Measurements from ENCODE around the gene INSR. TPM values are rescaled to one million over a fixed set of nuclear protein-coding genes. Genes with fewer than 3 reads are reported as not detected.
"Not testable (repeated sequence)": the region's sequence is repeated elsewhere in the genome, so short reads cannot be mapped to it uniquely, and the experiment has no call there.

The INSR gene
- total and polyA plus RNA-seq, 8 donors: 14.0 to 22.8 (median 18.2) TPM

DNA sequence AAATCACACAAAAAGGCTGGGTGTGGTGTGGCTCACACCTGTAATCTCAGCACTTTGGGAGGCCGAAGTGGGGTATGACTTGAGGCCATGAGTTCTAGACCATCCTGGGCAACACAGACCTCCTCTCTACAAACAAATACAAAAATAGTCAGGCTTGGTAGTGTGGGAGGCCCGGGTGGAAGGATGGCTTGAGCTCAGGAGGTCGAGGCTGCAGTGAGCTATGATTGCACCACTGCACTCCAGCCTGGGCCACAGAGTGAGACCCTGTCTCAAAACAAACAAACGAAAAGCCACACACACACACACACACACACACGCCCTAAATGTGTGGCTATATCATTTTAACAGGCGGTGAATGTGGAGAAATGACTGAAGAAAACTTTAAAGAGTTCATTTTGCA is 225.6 kb downstream of the INSR start:
- ATAC-seq: no peak
- Histone ChIP-seq H3K4me3 (peak overlapping the region in 1 of 2 donors; percentile 99), H3K27me3 (no peaks in the 10 kb centered on the region), H3K36me3 (peaks cover 0 to 31% of the 10 kb centered on the region in 2 donors), H3K9me3 (no peaks in the 10 kb centered on the region), H3K27ac (peak overlapping the region in 1 of 2 donors; percentile 93), H3K4me1 (peaks cover 6 to 17% of the 10 kb centered on the region in 2 donors)
- TF ChIP-seq, protein P1, sequence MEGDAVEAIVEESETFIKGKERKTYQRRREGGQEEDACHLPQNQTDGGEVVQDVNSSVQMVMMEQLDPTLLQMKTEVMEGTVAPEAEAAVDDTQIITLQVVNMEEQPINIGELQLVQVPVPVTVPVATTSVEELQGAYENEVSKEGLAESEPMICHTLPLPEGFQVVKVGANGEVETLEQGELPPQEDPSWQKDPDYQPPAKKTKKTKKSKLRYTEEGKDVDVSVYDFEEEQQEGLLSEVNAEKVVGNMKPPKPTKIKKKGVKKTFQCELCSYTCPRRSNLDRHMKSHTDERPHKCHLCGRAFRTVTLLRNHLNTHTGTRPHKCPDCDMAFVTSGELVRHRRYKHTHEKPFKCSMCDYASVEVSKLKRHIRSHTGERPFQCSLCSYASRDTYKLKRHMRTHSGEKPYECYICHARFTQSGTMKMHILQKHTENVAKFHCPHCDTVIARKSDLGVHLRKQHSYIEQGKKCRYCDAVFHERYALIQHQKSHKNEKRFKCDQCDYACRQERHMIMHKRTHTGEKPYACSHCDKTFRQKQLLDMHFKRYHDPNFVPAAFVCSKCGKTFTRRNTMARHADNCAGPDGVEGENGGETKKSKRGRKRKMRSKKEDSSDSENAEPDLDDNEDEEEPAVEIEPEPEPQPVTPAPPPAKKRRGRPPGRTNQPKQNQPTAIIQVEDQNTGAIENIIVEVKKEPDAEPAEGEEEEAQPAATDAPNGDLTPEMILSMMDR (IDR thresholded peaks at IDR 0.05): no peak
- intact Hi-C loops (cut with DNase I): no loop called here
- no peak for DNase-seq

DNA sequence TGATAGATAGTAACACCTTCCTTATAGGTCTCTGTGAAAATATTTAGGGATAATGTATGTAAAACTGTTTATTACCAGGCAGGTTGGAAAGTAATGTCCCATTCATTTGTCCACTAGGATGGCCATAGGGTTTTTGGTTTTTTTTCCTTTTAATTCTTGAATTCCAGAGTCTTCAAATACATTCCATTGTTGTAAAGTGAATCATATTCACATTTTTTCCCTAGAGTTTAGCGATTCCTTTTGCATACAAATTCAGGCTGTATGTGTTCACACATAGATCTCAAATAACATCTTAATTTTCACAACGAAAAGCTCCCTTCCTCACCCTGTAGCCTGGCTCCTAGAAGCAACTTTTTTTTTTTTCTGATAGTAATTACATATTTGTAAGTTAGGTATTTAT is 226.5 kb downstream of the INSR start:
- Histone ChIP-seq H3K36me3 (peaks cover 0 to 22% of the 10 kb centered on the region in 2 donors), H3K4me1 (peaks cover 6 to 17% of the 10 kb centered on the region in 2 donors), H3K9me3 (no peaks in the 10 kb centered on the region), H3K4me3 (no peak overlapping the region), H3K27ac (no peak overlapping the region), H3K27me3 (no peaks in the 10 kb centered on the region)
- TF ChIP-seq, protein P1 (IDR thresholded peaks at IDR 0.05): no peak
- DNase-seq (no peak), ATAC-seq (no peak)
- intact Hi-C loops (cut with DNase I): no loop called here

DNA sequence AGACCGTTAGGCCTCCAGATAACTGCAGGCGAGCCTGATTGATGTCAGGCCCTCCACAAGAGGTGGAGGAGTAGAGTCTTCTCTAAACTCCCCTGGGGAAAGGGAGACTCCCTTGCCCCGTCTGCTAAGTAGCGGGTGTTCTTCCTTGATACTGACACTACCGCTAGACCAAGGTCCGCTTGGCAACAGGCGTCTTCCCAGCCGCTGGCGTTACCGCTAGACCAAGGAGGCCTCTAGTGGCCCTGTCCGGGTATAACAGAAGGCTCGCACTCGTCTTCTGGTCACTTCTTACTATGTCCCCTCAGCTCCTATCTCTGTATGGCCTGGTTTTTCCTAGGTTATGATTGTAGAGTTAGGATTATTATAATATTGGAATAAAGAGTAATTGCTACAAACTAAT is 227.1 kb downstream of the INSR start:
- peaks cover 0 to 16% of the 10 kb centered on the region in 2 donors for H3K36me3 ChIP-seq
- ATAC-seq; H3K9me3 ChIP-seq; H3K27ac ChIP-seq; DNase-seq; H3K4me3 ChIP-seq; H3K27me3 ChIP-seq; intact Hi-C loops (cut with DNase I): not testable (repeated sequence)
- H3K4me1 ChIP-seq: peaks cover 6 to 17% of the 10 kb centered on the region in 2 donors
- TF ChIP-seq, protein P1 (IDR thresholded peaks at IDR 0.05): peak in 1 of 2 donors; percentile 24

DNA sequence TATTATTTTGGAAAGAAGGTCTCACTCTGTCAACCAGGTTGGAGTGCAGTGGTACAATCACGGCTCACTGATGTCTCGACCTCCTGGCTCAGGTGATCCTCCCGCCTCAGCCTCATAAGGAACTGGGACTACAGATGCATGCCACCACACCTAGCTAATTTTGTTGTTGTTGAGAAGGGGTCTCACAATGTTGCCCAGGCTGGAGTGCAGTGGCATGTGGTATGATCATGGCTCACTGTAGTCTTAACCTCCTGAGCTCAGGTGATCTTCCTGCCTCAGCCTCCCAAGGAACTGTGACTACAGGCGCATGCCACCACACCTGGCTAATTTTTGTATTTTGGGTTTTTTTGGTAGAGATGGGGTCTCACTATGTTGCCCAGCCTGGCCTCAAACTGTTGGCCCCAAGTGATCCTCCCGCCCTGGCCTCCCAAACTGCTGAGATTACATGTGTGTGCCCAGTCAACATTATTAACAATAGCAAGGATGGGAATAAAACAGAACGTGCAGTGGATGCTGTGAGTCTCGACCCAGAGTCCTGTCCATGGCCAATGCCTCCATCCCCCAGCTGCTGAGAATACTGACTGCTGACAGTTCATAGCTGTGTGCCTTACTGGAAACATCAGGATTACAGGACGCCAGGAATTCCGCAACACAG is 230.3 kb downstream of the INSR start:
- no peaks in the 10 kb centered on the region for H3K9me3 ChIP-seq
- DNase-seq (no peak), ATAC-seq (no peak)
- TF ChIP-seq, protein P1 (IDR thresholded peaks at IDR 0.05): no peak
- H3K4me3 ChIP-seq: no peak overlapping the region
- H3K27ac ChIP-seq: no peak overlapping the region
- intact Hi-C loops (cut with DNase I): no loop called here
- H3K4me1 ChIP-seq: peaks cover 0 to 3% of the 10 kb centered on the region in 2 donors
- no peaks in the 10 kb centered on the region for H3K36me3 ChIP-seq
- H3K27me3 ChIP-seq: no peaks in the 10 kb centered on the region

DNA sequence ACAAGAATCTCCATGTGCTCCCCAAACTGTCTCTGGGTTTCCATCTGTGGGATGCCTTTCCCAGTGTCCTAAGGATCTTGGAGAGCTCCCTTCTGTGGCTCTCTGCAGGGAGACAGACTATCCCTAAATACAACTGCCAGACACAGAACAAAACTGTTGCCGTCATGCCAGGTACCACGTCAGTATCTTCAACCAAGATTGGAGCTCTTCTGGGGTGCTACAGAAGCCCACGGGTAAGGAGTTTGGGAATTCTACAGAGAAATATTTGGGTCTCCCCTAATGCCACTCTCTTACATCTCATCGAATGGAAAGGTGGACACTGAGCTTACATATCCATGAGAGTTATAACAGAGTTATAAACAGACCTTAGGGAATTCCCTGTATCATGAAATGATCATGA is 230.9 kb downstream of the INSR start:
- Histone ChIP-seq H3K4me3 (no peak overlapping the region), H3K27ac (no peak overlapping the region), H3K9me3 (no peaks in the 10 kb centered on the region), H3K36me3 (no peaks in the 10 kb centered on the region), H3K27me3 (no peaks in the 10 kb centered on the region), H3K4me1 (no peaks in the 10 kb centered on the region)
- DNase-seq: no peak
- TF ChIP-seq, protein P1 (IDR thresholded peaks at IDR 0.05): no peak
- intact Hi-C loops (cut with DNase I): no loop called here
- ATAC-seq: no peak

Other genes starting within 250 kb of the INSR start
- gene MBD3L2, start 245.1 kb downstream of the INSR start, total RNA-seq: not detected
- gene MBD3L2, start 245.1 kb downstream of the INSR start, polyA plus RNA-seq (ENCODE audit: insufficient read length in 6 of 6): not detected
- not detected for gene MBD3L3, start 235.7 kb downstream of the INSR start, total RNA-seq
- gene MBD3L3, start 235.7 kb downstream of the INSR start, polyA plus RNA-seq (ENCODE audit: insufficient read length in 6 of 6): not detected
- 10 to 100 TPM in 1 of 2 donors, 1 to 10 TPM in 1; 7.8 to 10.5 TPM for gene ZNF557, start 224.7 kb downstream of the INSR start, total RNA-seq
- 1 to 10 TPM; 8.8 to 10.0 (median 9.7) TPM for gene ZNF557, start 224.7 kb downstream of the INSR start, polyA plus RNA-seq (ENCODE audit: insufficient read length in 6 of 6)
- gene ARHGEF18, start 54.5 kb upstream of the INSR start, total RNA-seq: 10 to 100 TPM; 42.8 to 61.2 TPM
- 10 to 100 TPM; 24.6 to 35.3 (median 28.7) TPM for gene ARHGEF18, start 54.5 kb upstream of the INSR start, polyA plus RNA-seq (ENCODE audit: insufficient read length in 6 of 6)
- 1 to 10 TPM; 3.6 to 4.6 TPM for gene PEX11G, start 194.6 kb upstream of the INSR start, total RNA-seq
- gene PEX11G, start 194.6 kb upstream of the INSR start, polyA plus RNA-seq (ENCODE audit: insufficient read length in 6 of 6): 1 to 10 TPM; 2.9 to 5.4 (median 4.0) TPM
- gene ZNF358, start 221.7 kb upstream of the INSR start, total RNA-seq: 10 to 100 TPM; 46.1 to 47.6 TPM
- 10 to 100 TPM; 36.9 to 56.1 (median 44.4) TPM for gene ZNF358, start 221.7 kb upstream of the INSR start, polyA plus RNA-seq (ENCODE audit: insufficient read length in 6 of 6)
- 10 to 100 TPM; 47.7 to 76.6 TPM for gene MCOLN1, start 228.2 kb upstream of the INSR start, total RNA-seq
- 10 to 100 TPM; 13.0 to 17.2 (median 14.3) TPM for gene MCOLN1, start 228.2 kb upstream of the INSR start, polyA plus RNA-seq (ENCODE audit: insufficient read length in 6 of 6)
- 100 to 1,000 TPM; 134 to 255 TPM for gene PNPLA6, start 241.3 kb upstream of the INSR start, total RNA-seq
- gene PNPLA6, start 241.3 kb upstream of the INSR start, polyA plus RNA-seq (ENCODE audit: insufficient read length in 6 of 6): 10 to 100 TPM; 28.7 to 48.8 (median 36.3) TPM

All from left lung (tissue), 10 donors.